HG02943 (cell line): Measurements from ENCODE around the gene TCP11L2.
"Not testable (repeated sequence)": the region's sequence is repeated elsewhere in the genome, so short reads cannot be mapped to it uniquely, and the experiment has no call there.

Source experiments
- ATAC-seq: cut with Tn5 transposase; IDR thresholded peaks from one replicate; pipeline ENCODE4 v1.9.1; 2021; ENCODE audit warnings: mild to moderate bottlenecking, low read depth, moderate library complexity; ENCODE audit not compliant: unreplicated experiment

The TCP11L2 gene

DNA sequence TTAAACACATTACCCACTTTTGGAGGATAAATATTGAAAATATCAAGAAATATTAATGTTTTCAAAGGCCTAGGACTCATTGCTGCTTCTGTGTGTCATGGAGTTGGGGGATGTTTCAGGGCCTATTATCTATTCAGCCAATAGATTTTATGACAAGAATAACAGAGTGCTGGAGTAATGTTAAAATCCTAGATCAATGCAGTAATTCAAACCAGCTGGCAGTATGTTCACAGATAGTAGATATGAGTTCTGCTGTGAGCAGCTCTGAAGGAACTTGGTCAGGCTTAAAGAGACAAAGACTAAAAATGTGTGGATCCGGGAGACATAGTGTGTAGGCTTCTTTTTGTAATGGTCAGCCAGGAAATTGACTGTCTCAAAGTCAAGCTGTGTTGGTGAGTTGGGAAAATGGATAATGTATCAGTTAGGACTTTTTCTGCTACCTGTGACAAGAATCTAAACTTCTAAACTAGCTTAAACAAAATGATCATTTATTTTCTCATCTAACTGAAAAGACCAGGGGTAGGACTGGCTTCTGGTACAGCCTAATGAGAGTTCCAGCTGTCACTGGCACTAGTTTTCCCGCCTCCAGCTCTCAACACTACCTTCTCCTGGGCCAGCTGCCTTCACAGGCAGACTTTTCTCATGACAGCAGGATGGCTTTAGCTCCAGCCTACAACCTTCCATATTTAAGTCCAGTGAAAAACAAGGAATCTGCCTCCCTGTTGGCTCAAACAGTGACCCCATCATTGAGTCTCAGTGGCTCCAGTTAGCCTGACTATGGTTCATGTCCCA, 38.7 kb downstream of the TCP11L2 start:
- no peak for ATAC-seq

DNA sequence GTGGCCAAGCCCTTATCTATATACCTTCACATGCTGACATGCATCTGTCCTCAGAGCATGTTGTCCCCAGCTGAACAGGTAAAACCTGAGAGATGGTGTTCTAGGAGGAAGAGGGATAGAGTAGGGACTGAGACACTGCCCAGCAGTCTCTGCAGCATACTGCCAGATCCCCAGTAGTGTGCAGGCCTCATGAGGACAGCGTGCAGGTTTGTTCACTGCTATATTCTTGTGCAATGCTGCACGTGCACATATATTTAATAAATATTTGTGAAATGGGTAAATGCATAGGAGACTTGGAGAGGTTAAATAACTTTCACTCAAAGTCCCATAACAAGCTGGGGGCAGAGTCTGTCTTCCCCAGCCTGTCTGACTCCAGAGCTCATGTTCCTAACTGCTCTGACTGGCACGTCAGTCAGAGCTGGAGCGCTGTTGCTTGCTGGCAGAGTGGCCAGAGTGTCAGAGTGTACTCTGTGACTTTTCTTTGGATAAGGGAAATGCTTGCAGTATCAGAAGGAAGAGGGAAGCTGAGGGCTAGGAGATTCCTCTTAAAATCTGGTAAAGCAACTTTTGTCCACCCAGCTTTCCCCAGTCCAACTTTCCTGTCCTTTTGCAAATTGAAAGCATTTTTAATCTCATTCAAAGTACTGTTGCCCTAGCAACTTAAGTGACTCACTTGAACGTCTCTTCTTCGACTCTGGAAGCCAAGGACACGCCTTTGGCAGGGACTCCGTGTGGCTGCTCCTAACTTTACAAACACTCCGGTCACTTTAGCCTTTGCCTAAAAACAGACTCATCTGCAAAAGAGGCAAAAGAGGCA, 40.1 kb downstream of the TCP11L2 start:
- no peak for ATAC-seq

DNA sequence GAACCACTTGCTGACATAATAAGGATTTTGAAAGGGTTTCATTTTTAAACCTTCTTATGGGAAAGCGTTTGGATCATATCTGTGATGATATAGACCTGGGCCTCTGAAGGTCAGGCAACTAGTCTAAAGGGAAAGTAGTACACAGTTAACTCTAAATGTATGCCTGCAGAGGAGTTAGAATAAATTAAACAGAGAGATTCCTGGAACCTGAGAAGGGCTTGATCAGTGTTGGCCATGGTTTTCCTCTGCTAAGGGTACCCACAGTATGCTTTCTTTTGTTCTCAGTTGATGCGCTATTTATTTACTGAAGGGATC, 40.6 kb downstream of the TCP11L2 start:
- ATAC-seq, result no peak

DNA sequence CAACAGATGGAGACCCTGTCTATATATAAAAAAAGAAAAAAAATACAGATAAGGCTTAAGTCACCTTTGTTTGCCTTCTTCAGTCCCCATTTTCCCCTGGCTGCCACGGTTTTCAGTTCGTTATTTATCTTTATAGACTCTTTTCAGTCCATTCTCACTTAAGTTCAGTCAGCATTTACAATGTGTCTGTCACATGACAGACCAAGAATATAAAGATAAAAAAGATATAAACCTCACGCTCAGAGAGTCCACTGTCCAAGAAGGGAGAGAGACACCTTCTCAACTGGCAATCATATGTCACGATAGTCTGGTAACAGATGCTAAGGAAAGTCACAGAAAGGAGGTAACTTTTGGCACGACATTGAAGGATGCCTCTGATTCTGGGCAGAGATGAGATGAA, 41.6 kb downstream of the TCP11L2 start:
- no peak for ATAC-seq

DNA sequence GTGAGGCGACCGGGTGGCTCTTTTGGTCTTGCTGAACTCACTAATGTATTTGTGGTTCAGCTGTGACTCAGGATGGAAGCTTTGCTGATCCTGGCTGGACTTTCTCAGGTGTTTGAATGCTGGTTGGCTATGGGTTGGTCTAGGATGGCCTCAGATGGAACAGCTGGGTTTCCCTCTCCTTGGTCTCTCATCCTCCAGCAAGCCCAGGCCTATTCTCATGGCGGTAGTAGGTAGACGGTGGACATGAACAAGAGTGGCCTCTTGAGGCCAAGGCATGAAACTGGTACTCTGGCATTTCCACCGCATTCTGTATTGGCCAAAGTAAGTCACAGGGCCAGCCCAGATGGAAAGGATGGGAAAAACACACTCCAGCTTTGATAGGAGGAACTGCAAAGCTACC, 43.2 kb downstream of the TCP11L2 start:
- no peak for ATAC-seq

DNA sequence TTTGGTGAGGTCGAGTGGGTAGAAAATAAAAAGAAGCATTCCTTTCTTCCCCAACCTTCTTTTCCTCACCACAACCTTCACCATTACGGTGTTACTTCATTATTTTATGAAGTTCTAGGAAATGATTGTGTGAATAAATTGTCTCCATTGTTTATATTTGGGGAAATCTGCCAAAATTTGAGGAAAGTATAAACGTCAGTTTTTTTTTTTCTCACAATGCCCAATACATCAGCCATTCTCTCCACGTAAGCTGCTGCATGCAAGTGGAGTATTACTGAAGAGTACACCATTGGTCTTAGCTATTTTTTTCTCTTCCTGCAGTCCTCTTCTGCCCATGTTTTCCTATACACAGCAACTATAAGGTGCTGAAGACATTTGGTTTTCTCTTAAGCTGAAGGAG, 45.9 kb downstream of the TCP11L2 start:
- no peak for ATAC-seq

GRCh38 chr12:106353175-106353574, 50.6 kb downstream of the TCP11L2 start:
- ATAC-seq, result no peak

DNA sequence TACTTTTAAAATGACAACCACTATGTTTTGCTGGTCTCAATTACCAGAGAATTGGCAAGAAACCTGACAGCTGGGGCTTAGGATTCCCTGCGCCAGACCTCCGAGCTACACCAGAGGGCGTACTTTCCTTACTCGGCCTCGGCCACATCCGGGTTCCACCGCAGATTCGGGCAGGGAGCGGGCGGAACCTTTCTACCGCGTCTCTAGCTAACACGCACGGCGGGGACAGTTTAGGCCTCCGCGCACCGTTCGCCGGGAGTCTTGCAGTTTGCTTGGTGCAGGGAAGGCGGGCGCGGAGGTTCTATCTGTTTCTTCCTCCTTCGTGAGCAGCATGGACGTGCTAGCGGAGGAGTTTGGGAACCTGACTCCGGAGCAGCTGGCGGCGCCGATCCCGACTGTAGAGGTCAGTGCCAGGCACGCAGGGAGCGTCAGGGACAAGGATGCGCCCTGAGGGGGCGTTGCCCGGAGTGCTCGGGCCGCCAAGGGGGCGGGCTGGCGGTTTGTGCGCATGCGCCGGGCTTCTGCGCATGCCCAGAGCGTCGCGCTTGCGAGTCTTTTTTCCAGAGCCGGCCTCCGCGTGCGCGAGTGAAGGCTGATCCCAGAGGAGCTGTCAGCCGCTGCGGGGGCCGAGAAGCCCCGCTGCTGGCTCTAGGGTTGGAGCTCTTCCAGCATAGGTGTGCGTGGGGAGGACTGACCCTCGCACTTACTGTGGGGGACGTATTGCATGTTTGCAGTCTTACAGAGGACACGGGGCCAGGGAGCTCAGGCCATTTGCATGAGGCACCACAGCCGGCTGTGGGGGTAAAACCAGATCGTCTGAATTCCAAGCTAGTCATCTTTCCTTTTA, 55.2 kb downstream of the TCP11L2 start, which contains the start of gene POLR3B:
POLR3B (plus strand) TSS at position 200 of the 847 bp plus-strand sequence; CDS start at position 332, 132 bp downstream.
- ATAC-seq, result peak; percentile 86

DNA sequence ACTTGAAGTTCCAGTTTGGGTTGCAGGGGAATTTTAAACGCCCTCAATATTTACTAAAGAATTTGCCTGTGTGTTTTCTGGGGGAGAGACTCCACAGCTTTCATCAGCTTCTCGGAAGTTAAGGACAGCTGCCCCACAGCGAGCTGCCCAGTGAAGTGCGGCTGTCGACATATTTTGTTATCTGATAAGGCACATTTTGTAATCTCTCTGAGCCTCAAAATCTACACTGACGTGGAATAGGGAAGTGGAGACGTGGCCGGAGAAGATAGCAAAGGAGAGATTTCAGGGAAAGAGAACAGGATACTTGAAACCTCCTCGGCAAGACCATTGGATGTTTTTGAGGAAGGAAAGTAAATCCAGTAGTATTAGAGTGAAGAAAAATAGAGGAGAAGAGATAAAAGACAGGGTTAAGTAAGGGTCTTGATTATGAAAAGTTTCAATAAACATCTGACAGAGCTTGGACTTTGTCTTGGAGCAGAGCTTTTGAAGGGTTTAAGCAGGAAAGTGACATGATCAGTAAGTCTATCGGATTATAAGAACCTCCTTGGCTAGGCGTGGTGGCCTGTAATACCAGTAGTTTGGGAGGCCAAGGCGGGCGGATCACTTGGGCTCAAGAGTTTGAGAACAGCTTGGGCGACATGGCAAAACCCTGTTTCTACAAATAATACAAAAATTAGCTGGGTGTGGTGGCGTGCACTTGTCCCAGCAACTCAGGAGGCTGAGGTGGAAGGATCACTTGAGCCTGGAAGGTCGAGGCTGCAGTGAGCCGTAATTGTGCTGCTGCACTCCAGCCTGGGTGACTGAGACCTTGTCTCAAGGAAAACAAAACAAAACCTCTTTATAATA, 56.1 kb downstream of the TCP11L2 start:
- ATAC-seq, result peak; percentile 13

DNA sequence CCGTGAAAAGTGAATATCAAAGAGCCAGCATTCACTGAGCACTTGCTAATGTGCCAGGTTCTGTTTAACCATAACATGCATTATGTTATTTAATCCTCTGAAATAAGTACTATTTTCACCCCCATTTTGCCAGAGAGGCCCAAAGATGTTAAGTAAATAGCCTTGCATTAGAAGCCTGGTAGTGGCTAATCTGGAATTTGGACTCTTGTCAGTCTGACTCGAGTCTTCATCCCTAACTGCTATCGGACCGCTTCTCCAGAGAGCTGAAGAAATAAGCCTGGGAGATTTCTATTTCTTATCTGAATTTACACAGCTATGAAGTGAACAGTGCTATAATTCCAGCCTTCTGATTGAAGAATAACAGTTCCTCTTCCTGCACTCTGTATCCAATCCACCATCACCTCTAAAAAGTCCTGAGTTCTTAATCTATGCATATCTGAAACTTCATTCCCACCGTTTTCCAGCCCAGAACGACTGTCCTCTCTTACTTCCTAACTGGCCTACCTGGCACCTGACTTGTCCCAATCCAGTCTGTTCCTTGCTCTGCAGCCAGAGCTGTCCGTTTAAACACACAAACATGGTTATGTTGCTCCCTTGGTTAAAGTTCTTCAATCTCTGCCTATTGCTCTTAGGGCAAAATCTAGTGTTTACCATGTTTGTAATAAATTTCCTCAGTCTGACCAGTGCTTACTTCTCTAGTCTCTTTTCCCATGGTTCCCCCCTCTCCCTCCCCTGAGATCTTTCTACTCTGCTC, 57.3 kb downstream of the TCP11L2 start:
- ATAC-seq, result no peak

DNA sequence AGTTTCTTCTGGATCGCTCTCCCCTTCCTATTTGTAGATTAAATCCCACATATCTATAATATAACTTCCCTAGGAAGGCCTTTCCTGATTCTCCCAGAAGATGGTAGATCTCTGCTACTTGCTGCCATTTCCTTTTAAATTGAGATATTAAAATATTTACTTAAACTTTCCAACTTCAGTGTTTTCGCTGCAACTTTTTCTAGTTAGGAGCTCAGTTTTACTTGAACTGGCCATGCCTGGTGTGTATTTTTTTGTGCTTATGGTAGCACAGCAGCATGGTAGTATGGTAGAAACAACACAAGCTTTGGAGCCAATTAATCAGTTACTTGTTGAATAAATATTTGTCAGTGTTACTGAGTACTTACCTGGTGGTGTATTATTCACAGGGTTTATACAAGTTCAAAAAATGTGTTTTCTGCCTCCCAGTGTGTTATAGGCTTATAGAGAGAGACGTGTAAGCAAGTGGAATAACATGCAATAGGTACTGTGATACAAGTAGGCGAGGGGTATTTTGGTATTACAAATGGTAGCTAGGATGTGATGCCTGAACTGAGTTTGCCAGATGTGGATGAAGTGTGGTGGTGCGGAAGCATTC, 58.0 kb downstream of the TCP11L2 start:
- ATAC-seq, result no peak

DNA sequence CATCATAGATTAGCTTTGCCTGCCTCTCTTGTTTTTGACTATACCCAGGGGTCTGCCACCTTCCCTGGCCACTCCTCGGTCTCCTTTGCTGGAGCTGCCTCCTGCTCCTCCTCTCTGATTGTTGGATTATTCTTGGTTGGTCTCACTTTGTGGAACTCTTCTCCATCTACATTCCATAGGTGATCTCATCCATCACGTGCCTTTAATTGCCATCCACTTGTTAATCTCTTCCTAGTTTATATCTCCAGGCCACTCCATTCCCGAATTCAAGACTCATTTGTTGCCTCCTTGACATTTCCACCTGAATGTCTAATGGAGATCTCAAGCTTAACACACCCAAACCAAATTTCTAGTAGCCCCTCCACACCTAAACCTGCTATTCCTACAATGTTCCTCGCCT, 60.4 kb downstream of the TCP11L2 start:
- no peak for ATAC-seq

GRCh38 chr12:106364261-106364660, 61.7 kb downstream of the TCP11L2 start:
- ATAC-seq, result no peak

DNA sequence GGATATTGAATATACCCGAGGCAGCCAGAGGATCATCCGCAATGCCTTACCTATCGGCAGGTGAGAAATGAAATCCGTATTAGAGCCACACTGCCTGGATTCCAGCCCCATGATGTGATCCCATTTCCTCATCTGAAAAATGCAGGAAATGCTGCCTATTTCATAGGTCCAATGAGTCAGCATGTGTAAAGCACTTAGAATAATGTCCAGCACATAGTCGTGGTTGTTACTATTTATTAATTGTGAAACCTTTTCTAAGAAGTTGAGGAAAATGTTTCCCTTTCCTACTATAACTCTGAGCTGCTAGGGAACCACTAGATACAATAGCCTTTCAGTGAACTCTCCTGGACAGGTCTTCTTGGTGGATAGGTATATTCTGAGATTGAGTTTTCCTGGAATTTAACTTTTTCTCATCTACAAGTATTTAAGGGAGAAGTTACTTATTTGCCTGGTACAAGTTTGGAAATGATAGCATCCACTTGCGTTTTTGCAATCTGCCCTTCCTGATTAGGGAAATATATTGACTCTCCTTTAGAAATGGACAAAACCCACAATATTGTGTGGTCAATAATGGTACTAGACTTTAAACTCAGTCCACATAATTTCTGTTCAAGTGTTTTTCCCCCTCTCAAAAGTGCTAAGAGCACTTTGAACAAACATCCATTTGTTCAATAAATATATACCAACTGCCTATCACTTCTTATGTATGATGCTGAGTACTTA, 67.3 kb downstream of the TCP11L2 start:
- no peak for ATAC-seq

GRCh38 chr12:106378788-106379187, 76.3 kb downstream of the TCP11L2 start:
- ATAC-seq, result no peak

DNA sequence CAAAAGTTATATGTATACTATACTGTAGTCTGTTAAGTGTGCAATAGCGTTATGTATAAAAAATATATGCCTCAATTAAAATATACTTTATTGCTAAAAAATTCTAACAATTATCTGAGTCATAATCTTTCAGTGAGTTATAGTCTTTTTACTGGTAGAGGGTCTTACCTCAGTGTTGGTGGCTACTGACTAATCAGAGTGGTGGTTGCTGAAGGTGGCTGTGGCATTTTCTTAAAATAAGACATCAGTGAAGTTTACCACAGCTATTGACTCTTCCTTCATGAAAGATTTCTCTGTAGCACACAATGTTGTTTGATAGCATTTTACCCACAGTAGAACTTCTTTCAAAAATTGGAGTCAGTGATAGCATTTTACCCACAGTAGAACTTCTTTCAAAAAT, 78.4 kb downstream of the TCP11L2 start:
- no peak for ATAC-seq

DNA sequence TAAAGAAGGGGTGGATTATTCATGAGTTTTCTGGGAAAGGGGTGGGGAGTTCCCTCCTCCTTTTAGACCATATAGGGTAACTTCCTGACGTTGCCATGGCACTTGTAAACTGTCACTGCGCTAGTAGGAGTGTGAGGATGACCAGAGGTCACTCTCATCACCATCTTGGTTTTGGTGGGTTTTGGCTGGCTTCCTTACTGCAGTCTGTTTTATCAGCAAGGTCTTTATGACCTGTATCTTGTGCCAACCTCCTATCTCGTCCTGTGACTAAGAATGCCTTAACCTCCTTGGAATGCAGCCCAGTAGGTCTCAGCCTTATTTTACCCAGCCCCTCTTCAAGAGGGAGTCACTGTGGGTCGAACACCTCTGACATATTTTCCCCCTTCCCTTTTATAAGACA, 79.3 kb downstream of the TCP11L2 start:
- ATAC-seq, result not testable (repeated sequence)

DNA sequence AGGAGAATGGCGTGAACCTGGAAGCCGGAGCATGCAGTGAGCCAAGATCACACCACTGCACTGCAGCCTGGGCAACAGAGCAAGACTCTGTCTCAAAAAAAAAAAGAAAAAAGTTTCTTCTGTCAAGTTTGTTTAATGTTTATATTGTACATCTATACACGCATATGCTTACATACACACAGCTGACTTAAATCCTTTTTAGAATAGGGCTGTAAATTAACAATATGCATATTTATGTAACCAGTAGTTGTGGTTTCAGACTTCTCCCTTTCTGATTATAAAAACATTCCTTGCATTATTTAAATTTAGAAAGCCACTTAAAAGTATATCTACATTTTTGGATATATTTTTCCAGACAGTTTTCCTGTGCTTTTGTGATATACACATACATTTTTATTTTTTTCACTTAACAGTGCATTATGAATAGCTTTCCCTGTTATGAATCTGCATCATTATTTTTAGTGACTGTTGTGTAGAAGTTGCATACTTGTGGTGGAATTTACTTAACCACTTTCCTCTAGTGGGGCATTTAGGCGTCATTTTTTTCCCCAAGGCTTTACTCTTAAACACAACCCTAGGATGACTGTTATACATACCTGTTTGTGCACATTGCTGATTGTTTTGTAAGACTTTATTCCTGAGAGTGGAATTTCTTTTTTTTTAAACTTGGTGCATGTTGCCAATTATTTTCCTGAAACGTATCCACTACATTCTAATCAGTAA, 84.4 kb downstream of the TCP11L2 start:
- ATAC-seq, result no peak
